Left forelimb (tissue), 1 donor: ENCODE results near the gene GSTO2.

Experiments used
- DNase-seq: peaks from one replicate; pipeline ENCODE4 v3.0.0-alpha.2; 2018; ENCODE audit warnings: low spot score

The GSTO2 gene

DNA sequence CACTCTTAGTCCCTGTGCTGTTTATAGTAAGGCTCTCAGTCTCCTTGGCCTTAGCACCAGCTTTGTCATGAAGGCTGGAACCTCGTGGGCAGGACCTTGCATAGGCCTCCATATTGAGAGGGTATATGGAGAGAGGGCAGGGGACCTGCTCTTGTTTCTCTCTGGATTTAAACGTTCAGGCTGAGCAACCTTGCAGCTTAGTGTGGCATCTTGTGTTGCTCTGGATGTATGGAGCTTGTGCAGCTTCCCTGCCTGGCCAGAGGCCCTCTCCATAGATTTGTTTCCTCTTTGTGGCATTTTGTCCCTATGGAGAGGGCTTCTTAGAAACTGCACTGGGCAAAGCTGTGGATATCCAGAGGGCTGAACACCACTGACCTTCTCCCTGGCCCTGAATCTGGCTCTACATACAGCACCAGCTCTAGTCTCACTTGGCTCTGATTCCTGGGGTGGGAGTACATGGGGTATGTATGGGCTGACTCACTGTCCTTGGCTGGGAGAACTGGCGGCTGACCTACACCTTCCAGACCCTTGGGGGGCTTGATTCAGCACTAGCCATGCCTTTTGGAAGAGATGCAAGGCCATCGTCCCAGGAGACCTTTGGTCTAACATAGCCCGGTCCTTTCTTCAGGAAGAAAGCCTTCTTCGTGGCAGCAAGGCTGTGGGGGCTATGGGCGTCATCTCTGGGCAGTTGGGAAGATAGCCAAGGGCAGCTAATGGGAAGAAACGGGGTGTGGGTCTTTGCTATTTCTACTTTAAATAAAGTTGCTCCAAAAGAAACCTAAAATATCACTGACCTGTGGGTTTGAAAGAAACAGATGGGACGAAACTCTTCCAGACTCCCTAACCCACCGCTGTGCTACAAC, 38.8 kb downstream of the GSTO2 start:
- DNase-seq, result no peak

DNA sequence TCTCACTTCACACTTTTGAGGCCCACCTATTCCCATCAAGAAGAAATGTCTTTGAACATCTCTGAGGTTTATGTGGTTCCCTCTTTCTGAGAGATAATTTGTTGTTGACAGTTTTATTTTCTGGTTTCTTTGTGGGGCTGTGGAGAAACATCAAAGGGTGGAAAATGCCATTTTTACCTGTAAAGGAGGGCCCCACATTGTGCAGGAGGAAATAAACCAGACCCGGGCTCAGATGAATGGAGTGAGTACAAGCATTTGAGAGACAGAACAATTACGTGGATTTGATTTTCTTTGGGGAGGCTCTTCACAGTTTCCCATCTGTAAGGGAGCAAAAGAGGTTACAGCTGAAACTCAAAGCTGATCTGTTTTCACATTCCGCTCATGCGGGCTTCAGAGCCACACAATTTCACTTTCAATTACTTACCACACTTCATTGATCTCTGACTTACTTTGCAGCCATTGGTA, 39.5 kb downstream of the GSTO2 start:
- DNase-seq, result no peak

DNA sequence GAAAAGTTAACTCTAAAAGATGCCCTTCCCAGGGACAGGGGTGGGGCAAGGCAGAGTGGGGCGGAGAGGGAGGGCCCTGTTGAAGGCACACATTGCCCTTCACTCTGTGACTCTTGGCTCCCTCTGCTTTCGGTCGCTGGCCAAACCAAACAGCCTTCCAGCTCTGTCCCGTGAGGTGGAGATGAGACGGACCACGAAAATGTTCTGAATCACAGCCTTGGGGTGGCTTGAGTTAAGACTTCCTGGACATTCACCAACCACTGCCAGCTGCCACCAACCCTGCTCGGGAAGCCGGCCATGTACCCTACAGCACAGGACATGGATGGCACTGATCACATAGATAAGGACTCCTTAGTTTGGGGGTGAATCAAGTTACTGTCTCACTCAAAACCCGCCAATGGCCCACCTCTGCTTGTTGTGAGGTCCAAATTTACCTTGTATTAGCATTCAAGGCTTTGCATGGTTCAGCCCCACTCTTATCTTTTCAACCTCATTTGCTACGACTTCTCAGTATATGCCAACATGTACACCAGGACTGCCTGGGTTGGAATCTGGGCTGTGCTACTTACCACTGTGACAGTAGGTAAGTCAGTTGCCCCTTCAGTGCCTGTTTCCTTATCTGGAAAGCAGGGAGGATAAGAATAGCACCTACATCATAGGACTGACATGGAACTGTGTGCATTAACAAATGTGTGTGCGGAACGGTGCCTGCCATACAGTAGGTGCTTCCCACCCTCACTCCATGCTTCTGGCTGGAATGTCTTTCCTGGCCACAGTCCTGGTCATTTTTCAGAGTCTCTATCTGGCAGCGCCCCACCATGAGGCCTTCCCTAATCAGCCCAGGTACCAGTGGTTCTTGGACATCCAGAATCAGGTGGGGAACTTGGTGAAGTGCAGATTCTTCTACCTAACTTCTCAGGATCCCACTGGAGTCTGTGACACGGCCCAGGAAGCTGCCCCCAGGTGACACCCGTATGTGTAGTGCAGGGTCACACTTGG, 41.3 kb downstream of the GSTO2 start:
- no peak for DNase-seq

DNA sequence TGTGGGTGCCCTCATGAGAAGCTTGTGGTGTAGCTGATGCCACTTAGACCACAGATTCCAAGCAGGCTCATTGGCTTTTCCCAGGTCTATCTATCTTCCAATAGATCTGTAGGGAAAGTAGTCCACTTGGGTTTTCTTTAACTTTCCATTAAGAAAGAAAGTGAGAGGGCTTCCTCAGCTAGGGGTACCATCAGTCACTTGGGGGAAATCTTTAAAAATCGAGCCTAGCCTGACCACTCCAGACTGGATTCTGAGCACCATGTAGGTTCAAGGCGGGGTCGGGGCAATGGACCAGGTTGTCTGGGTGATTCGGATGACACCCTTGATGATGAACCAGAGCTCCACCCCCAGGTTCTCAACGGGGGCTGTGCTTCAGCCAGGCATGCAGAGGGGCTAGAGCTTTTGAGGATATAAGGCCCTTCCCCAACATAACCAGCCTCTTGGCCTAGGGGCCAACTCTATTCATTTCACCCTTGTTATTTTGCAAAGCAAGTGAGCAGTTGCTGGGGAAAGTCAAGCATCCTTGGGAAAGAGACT, 42.3 kb downstream of the GSTO2 start:
- DNase-seq, result no peak

DNA sequence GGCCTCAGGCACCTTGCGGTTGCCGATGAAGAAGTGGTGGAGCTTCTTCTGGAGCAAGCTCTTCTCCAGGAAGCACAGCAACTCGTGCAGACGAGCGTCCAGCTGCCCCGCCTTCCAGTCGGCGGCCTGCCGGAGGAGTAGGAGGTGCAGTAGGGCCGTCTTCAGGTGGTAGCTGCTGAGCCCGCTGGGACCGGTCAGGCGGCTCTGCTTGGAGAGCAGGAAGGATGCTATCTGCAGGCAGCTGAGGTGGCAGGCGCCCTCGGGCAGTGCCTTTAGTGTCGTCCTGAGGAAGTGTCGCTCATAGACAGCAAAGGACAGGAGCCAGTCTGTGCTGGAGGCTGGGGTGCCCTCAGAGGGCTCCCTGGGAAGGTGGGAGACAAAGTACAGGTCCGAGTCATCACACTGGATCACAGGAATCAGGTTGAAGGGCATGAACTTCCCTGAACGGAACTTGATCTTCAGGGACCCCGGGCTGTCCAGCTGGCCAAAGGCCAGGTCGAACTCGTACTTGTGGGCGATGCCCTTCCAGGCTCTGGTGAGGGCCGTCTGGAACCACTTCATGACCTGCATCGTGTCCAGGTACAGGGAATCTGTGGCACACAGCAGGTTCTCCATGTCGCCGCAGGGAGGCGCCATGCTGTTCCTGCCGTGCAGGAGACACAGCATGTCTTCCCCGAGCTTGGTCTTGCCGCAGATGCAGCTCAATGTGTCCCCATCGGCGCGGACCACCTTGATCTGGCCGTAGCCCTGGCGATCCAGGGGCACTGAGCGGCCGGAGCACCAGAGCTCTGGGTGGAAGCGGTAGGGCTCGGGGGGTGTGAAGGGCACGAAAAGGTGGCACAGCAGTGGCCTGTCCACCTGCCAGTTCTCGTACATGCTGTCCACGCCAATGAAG, 45.9 kb downstream of the GSTO2 start:
- DNase-seq, result no peak

DNA sequence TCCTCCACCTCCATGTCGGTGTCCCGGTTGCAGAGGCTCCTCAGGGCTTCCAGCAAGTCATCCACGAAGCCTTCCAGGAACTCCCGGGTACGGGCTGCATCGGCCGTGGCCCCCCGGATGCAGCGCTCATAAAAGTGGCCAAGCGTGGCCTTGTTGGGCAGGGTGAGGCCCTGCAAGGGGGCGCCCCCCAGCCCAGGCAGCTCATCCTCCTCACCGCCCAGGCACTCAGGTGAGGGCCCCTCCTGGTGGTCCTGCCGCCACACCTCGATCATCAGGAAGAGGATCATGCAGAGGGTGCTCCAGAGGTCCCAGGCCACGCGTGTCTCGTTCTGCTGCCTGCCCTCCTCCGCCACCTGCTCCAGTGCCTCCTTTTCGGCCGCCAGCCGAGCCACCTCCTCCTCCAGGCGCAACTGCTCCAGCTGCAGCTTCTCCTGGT, 46.5 kb downstream of the GSTO2 start:
- DNase-seq, result no peak

DNA sequence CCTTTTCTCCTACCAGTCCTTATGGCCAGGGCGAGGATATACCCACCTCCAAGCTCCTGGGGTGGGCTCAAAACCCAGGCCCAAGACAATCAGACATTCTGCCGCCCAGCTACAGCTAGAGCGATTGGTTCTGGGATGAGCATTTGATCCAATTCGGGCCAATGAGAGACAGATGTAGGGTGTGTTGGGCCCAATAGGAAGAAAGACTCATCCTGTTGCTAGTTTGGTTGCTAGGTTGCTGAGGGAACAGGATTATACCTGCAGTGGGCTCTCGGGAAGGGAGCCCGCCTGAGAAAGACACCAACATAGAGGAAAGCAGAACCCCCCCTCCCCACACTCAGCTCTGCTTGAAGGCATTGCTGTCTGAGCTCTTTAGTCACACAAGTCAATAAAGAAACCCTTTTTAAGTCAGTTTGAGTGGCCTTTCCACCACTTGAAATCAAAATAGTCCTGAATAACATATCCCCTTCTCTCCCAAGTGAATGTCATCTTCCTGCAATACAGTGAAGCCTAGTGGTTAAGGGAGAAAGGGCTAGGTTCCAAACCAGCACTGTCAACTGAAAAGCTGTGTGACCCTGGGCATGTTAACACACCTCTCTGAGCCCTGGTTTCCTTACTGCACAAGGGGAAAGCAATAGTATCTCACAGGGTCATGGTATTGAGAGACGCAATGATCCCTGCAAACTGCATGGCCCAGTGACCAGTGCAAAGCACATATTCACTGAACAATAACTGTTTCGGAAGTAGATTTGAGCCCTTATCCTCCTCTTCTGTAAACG, 47.5 kb downstream of the GSTO2 start:
- no peak for DNase-seq

DNA sequence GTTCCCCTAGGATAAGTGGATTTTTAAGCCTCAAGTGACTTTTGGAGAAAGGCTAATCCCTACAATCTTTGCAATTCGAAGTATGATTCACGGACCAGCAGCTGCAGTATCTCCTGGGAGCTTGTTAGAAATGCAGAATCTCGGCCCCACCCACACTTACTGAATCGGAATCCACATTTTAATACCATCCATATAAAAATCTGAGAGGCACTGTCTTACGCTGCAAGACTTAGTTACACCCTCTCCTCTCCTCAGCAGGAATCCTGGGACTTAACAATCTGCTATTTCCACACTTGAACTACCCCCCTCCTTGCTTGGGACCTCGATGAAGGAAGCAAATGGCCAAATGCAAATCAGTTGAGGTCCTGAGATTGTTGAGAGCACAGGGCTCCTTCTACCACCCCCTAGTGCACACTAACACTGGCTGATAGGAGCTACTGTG, 48.3 kb downstream of the GSTO2 start:
- DNase-seq, result no peak

DNA sequence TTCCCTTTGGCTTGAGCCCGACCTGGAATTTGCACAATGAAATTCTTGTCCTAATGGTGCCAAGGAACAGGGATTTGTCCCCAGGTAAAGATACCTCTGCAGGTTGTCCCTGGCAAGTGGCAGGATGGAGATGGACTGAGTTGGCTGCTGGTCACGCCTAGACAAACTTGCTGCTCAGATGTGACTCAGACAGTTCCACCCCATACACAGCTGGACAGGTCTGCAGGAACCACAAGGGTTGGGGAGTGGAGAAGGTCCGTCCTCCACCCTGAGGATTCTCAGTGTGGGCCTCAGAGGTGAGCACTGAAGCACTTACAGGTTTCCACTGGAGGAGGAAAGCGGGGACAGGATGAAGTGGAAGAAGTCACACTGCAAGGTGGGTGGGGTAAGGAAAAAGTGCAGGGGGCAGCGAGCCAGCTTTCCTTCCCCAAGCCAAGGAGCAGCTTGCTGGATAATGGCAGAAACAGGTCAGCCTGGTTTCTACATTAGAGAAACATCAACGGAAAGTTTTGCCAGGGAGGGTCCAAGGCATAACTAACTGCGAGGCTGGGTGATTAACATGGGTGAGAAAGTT, 48.8 kb downstream of the GSTO2 start:
- DNase-seq, result no peak

DNA sequence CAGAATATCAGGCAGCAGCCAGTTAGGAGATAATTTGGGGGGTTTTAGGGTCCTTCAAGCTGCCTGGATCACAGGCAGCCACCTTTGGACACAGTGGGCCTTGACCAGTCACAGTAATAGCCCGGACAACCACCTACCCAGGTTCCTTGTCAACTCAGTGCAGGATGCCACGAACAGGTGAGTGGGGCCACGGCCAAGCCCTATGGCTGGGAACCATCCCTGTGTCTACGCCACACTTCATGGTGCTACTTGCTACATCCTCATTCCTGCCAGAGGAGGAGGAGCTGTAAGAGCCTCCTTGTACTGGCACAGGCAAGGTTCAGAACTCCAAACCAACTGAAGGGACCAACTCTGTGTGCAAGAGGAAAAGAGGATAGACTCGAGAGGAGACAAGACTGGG, 49.3 kb downstream of the GSTO2 start:
- no peak for DNase-seq

DNA sequence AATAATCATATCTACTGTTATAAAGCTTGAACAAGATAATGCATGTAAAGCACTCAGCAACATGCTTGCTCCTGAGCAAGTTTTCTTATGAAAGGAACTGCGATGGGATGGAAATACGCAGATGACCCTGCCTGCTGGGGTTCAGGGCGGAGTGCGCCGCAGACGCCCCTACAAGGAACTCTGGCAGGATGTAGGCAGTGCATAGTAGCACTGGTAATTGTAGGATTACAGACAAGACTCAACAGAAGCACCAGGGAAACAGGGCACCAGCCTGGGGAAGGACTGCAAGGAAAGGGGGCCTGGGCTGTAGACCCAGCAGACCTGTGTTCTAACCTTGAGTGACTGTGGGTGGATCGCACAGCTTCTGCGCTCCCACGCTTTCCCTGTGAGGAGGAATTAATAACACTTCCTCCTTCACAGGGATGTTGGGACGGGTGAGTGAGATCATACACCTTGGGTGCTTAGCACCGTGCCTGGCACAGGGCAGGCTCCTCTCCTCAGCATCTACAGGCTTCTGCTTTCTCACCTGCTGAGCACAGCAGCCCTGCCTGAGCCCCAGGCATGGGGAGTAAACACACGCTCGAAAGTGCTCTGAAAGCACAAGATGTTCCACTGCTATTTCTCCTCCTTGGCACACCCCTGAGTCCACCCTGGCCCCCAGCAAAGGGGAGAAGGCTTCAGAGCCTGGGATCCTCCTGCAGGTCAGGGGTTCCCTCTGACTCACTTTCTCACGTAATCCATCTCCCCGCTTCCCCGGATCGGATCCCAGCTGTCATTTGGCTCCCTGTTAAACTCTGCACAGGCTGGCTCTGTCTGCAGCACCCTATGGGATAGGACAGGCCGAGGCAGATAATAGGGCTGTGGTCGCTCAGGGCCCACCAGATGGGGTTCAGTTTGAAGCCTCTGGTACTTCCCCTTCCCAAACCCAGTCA, 50.1 kb downstream of the GSTO2 start:
- DNase-seq, result no peak

DNA sequence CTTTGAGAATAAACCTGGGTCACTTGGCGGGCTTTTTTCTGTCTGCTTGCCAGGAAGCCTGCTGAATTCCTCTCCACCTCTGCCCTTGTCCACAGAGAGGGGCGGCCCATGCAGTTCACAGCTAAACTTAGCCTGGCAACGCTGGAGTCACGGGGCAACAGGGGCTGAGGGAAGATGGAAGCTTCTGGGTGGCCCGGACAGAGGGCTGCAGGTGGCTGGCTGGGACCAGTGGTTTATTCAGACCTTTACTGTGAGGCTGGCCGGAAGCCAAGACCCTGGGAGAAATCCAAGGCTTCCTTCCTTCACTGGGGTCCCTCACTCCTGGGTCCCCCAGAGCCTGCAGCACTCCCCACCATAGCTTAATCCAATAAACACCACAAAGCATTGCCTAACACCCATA, 52.2 kb downstream of the GSTO2 start:
- no peak for DNase-seq

DNA sequence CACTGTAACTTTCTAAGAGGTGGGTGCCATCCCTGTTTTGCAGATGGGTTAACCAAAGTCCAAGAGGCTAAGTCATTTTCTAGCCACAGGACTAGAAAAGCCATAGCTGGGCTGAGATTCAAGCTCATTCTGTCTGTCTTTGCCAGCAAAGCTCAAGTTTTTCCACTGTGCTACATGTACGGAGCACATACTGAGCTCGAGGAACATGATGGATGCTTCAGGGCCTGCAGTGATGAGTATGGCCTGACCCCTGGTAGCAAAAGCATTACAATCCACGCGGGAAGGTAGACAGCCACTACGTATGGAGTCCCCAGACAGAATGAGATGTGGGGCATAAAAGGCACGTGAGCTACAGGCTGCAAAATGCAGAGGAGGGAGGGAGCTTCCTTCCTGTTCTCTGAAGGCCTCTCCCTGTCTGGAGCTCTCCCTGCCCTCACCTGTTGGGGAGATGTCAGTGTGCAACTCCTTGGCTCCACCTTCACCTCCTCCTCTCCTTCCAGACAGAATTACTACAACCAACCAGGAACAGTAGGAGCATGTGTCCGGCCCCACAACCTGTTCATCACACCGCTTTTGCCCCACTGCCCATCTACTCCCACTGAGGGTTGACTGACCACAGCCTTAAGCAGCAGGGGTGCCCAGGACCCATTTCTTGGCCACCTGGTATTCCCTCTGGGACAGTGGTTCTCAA, 52.9 kb downstream of the GSTO2 start:
- no peak for DNase-seq

DNA sequence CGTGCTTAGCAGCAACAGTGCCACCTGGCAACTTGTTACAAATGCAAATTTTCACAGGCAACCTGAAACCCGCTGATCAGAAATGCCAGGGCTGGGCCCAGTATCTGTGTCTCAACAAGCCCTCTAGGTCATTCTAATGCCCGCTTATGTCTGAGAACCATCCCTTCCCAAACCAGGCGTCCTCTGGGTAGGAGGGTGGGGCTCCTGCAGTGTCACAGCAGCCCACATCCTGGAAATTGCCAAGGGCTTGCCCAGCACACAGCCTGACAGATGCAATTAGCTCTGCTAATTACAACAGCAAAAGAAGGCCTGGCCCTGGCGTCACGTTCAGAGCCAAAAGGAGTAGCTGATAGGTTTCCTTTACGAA, 53.4 kb downstream of the GSTO2 start:
- no peak for DNase-seq

DNA sequence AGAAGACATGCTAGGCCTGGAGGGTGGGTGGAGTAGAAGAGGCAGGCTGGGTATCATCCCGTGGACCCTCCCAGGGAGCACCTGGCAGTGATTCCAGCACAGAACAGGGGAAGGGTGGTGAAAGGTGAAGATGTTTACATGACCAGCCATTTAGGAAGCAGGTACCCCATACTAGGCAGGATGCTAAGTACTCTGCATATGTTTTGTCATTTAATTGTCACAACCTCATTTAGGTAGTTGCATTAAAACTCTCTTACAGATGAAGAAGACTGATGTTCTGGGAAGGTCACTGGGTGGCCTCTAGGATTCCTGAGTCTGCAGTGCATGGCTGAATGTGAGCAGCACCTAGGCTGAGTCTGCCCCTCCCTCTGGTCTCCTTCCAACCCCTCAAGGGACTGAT, 54.1 kb downstream of the GSTO2 start:
- no peak for DNase-seq

DNA sequence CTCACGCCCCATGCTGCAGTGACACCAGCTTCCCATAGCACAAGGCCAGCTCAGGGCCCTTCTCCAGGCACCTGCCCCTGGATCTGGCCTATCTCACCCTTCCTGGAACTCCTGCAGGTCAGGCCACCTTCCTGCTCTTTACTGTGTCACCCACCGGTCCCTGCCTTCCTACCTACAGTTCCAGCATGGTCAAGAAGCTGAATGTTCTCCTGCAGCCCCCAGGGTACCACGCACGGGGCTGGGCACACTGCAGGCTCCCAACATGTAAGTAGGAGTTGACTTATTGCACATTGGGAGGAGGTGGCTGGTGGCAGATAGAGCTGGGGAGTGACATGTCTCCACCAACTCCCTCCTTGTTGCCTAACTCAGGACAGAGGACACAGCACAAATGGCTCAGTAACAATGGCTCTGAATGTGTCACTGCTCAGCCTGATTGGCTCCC, 54.8 kb downstream of the GSTO2 start:
- DNase-seq, result no peak

DNA sequence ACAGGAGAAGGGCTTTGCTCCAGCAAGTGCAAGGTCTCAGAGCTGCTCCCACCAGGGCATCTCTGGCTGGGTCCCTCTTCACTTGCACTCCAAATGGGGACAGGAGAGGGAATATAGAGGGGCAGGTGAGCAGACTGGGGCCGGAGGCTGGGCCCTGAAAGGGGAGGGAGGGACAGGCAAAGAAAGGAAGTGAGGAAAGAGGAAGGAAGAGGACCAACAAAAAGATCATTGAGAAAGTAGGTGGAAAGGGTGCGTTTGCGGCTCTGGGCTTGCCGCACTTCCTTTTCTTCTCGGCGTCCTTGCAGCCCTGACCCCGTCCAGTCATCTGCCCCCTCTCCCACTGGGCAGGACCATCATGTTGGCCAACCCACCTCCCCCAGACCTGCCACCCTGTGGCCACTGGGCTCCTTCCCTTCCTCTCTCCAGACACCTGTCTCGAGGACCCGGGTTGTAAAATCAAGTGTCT, 55.3 kb downstream of the GSTO2 start:
- DNase-seq, result no peak

DNA sequence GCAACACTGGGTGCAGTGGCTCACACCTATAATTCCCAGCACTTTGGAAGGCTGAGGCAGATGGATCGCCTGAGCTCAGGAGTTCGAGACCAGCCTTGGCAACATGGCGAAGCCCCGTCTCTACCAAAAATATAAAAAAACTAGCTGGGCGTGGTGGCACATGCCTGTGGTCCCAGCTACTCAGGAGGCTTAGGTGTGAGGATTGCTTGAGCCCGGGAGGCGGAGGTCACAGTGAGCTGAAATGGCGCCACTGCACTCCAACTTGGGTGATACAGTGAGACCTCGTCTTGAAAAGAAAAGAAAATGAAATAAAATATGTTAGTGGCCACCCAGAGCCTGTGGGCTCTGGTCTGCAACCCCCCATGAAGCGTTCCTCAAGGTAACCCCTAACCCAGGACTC, 55.9 kb downstream of the GSTO2 start:
- DNase-seq, result no peak
